GM21825 (cell line): ENCODE measurements around the gene CLEC16A.
"Not testable (repeated sequence)": the region's sequence is repeated elsewhere in the genome, so short reads cannot be mapped to it uniquely, and the experiment has no call there.

Experiments
- ATAC-seq: cut with Tn5 transposase; IDR thresholded peaks from one replicate; pipeline ENCODE4 v1.9.1; 2021; ENCODE audit warnings: mild to moderate bottlenecking, moderate library complexity; ENCODE audit not compliant: unreplicated experiment

CLEC16A gene

GRCh38 chr16:10964891-10965326, 20.5 kb downstream of the CLEC16A start:
- peak; percentile 48 for ATAC-seq

GRCh38 chr16:10965440-10966061, 21.2 kb downstream of the CLEC16A start:
- peak; percentile 61 for ATAC-seq

DNA sequence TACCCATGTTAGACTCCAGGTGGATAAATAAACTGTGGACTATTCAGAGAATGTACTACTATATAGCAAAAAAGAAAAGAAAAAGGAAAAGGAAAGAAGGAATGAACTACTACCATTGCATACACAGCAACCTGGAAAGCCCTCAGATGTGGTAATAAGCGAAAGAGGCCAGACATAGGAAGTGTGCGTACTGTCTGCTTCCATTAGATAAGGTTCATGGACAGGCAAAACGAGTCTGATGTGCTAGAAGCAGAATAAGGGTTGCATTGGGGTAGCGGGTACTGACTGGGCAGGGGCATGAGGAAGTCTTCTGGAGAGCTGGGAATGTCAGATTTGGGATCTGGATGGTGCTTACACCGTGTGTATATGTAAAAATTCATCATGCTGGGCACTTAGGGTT, 21.8 kb downstream of the CLEC16A start:
- ATAC-seq, result no peak

GRCh38 chr16:10966559-10966958, 22.2 kb downstream of the CLEC16A start:
- not testable (repeated sequence) for ATAC-seq

DNA sequence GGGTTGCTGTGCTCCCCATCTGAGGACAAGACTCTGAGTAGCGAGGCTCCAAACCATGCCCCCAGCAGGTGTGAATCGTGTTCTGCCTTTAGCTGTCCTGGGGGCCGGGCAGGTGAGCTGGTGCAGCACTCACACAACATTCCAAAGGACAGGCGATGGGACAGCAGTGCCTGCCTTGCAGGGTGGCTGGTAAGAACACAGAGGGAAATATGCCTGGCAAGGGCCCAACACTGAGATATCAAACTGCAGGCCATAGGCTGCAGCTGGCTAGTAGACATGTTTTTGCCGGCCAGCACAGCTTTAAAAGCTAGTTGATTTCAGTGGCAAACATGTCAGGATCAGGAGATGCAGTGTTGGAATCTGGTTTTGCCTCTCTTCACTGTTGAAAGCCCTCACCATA, 23.6 kb downstream of the CLEC16A start:
- ATAC-seq, result no peak

GRCh38 chr16:10968498-10968897, 24.1 kb downstream of the CLEC16A start:
- ATAC-seq, result no peak

- no peak for ATAC-seq
Observed at GRCh38 chr16:10969615-10970014, 25.3 kb downstream of the CLEC16A start.

DNA sequence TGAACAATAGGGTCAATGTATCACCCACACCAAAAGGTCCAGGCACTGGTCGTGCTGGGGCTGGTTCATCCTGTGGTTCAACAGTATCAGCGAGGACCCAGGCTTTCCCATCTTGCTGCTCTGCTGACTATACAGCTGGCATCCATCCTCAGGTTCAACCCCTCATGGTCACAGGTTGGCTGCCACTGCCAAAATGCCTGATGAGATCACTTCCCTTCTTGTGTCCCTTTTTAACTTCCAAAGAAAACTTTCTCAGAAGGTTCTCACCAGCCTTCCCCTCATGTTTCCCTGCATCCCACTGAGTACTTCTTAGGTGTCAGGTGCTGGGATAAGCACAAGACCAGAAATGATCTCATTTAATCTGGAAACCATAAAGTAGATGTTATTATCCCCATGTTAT, 25.7 kb downstream of the CLEC16A start:
- no peak for ATAC-seq

DNA sequence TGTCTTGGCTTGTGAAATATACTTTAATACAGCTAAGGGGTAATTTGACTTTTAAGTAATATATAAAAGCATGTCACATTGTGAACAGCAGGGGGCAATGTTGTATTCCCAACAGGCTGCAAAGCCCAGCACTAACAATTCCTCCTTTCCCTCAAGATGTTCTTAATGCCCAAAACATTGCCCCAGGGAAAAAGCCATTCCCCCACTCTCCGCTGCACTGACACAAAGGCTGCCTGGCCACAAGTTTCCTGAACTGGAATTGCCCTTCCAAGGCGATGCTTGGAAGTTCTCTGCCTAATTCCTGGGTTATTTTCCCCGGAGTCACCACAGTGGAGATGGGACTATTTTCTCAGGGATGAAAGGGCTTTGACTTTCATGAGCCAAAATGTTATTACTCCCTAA, 27.2 kb downstream of the CLEC16A start:
- no peak for ATAC-seq

DNA sequence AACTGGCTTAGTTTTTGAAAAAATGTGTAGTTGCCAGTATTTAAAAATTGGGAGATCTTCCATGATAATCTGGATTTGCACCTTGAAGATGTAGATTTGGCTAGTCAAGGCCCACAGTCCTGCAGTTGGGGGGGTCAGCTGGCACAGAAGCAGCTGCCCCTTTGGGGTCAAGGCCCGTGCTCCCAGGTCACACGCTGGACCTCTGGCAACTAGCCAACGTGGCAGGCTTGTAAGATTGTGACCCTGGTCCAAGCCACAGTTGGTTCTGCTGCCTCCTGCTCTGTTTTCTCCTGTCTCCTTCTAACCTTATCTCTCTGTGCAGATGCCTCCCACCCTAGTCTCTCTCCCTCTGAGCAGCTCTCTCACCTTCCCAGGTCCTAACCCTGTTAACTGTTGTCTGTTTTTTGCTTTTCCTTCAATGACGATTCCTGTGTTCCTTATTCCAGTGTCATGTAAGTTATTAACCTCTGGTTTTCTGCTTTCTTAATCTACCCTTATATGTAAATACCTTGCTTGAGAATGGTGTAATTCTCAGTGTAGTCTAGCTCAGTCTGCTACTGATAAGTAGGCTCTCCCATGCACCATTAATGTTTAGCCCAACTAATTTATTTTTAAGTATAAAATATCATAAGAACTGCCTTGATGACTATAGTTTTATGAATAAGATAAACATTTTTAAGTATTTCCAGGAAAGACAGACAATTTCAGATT, 27.9 kb downstream of the CLEC16A start:
- ATAC-seq, result no peak

DNA sequence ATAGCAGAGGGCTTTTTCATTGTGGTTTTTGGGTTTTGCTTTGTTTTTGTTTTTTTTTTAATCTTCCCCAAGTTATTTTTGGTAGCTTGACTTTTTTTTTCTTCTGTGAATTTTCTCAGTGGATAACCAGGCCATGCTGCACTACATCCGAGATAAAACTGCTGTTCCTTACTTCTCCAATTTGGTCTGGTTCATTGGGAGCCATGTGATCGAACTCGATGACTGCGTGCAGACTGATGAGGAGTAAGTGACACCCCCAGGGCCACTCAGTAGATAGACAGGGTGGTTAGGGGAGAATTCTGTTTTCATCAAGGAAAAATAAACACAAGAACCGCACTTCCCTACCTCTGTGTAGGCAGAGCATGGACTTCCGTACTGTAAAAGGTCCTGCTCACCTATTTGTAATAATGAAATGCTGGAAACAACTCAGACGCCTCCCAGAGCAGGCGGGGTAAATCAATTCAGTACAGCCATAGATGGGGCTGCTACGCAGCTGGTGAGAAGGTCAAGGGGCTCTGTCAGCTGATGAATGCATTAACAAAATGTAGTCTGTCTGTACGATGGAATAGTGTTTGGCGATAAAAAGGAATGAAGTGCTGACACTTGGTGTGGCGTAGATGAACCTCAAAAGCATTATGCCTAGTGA, 28.6 kb downstream of the CLEC16A start:
- ATAC-seq, result no peak

GRCh38 chr16:10976634-10977033, 32.3 kb downstream of the CLEC16A start:
- no peak for ATAC-seq

- ATAC-seq, result no peak
Observed at GRCh38 chr16:10978124-10978523, 33.8 kb downstream of the CLEC16A start.

DNA sequence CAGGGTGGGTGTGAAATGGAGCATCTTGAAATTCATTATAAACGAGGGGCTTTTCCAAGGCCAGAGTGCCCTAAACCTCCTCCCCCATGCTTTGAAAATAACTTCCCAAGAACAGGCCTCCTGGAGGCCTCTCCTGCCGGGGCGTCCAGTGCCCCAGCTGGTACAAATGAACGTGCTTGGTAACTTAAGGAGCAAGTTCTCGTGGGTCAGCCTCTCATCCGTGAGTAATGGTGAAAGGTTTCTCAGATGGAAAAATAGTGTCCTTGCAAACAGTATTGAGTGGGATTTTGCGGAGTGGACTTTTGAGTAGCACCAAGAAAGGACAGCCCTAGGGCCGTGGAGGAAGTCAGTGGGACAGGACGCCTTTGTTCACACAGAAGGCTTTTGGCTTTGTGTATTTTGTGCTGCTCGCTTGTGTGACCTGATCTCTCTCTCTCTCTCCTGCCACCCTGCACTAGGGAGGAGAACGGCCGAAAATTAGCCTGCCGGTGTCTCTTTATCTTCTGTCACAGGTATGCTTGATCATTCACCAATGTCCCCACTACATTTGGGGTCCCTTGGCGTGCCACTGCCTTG, 34.6 kb downstream of the CLEC16A start:
- ATAC-seq, result no peak

- no peak for ATAC-seq
Observed at GRCh38 chr16:10979717-10980601, 35.6 kb downstream of the CLEC16A start.

- ATAC-seq, result no peak
Observed at GRCh38 chr16:10980813-10981212, 36.4 kb downstream of the CLEC16A start.

GRCh38 chr16:10981697-10982216, 37.4 kb downstream of the CLEC16A start:
- peak; percentile 56 for ATAC-seq

DNA sequence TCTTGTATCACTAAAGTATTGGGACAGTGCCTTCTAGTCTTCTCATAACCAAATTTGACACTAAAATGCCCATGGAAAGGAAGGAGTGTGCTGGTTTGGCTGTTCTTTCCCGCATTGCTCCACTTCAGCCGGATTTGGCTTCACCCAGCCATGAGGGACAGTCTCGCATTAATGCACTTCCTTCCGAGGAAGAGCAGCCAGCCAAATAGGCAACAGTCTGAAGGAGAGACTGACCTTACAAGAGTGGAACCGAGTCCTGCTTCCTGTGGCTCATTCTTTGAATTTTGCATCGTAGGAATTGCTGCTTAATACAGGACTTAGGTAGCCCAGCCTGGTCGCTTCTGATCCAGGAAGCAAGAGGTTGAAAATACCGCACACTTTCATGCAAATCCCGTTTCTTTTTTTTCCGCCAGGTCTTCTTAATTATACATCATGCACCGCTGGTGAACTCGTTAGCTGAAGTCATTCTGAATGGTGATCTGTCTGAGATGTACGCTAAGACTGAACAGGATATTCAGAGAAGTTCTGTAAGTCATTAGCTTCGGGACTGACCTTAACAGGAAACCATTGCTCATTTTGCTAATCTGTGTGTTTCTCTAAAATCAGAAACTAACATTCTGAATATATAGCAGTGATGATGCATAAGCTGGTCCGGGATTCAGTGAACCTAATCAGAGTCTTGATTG, 38.2 kb downstream of the CLEC16A start:
- peak; percentile 56 for ATAC-seq

GRCh38 chr16:10983159-10983558, 38.8 kb downstream of the CLEC16A start:
- ATAC-seq, result peak; percentile 9

- ATAC-seq, result no peak
Observed at GRCh38 chr16:10984509-10984908, 40.1 kb downstream of the CLEC16A start.
